NT2/D1 (cell line): ENCODE results near the gene CHMP4A.

Source experiments
- YY1 ChIP-seq: IDR thresholded peaks from 2 replicates; pipeline ENCODE4 v1.6.1; 2011; ENCODE audit not compliant: insufficient read length, insufficient read depth
- ZNF274 ChIP-seq: IDR thresholded peaks from 2 replicates; pipeline ENCODE4 v1.6.1; 2011; ENCODE audit warnings: mild to moderate bottlenecking, low read depth, low read length

GRCh38 chr14:24240110-24240918 is 27.0 kb upstream of the CHMP4A start:
- TF ChIP-seq YY1, result no peak
- TF ChIP-seq ZNF274, result no peak
